ENCODE data around the gene HBD.

The HBD gene

GRCh38 chr11:5231111-5231510 is 3.2 kb downstream of the HBD start:
- DNase-seq: no peak

GRCh38 chr11:5230266-5230665 is 4.0 kb downstream of the HBD start:
- no peak for DNase-seq

GRCh38 chr11:5229796-5230195 is 4.5 kb downstream of the HBD start:
- DNase-seq: no peak

- DNase-seq: no peak
Observed at GRCh38 chr11:5229356-5229755, 4.9 kb downstream of the HBD start.

- DNase-seq: no peak
Observed at GRCh38 chr11:5228124-5228523, 6.2 kb downstream of the HBD start.

- no peak for DNase-seq
Observed at GRCh38 chr11:5227681-5228080, 6.6 kb downstream of the HBD start.

GRCh38 chr11:5226732-5227310 is 7.5 kb downstream of the HBD start, which contains the start of gene HBB:
Gene HBB (minus strand): TSS chr11:5227071. CDS start chr11:5227021, 50 bp downstream.
- DNase-seq: no peak

GRCh38 chr11:5225480-5225871 is 8.8 kb downstream of the HBD start:
- no peak for DNase-seq

GRCh38 chr11:5224538-5225479 is 9.5 kb downstream of the HBD start:
- DNase-seq: no peak

GRCh38 chr11:5223686-5224085 is 10.6 kb downstream of the HBD start:
- no peak for DNase-seq

- no peak for DNase-seq
Observed at GRCh38 chr11:5223146-5223545, 11.1 kb downstream of the HBD start.

- no peak for DNase-seq
Observed at GRCh38 chr11:5210376-5210885, 23.9 kb downstream of the HBD start.

- DNase-seq: no peak
Observed at GRCh38 chr11:5204787-5205186, 29.5 kb downstream of the HBD start.

GRCh38 chr11:5203366-5203765 is 30.9 kb downstream of the HBD start:
- no peak for DNase-seq

- no peak for DNase-seq
Observed at GRCh38 chr11:5200582-5200981, 33.7 kb downstream of the HBD start, which contains the start of gene OR51V1. Gene OR51V1 (minus strand): TSS chr11:5200682. CDS start chr11:5200682, 0 bp downstream.

- no peak for DNase-seq
Observed at GRCh38 chr11:5198285-5198684, 36.0 kb downstream of the HBD start.

- no peak for DNase-seq
Observed at GRCh38 chr11:5197536-5197935, 36.7 kb downstream of the HBD start.

GRCh38 chr11:5196731-5197130 is 37.6 kb downstream of the HBD start:
- no peak for DNase-seq

- no peak for DNase-seq
Observed at GRCh38 chr11:5196067-5196466, 38.2 kb downstream of the HBD start.

- DNase-seq: no peak
Observed at GRCh38 chr11:5192738-5193137, 41.5 kb downstream of the HBD start.

GRCh38 chr11:5188201-5188600 is 46.1 kb downstream of the HBD start:
- no peak for DNase-seq
